Stimulated activated CD4-positive, alpha-beta T cell treated with anti-CD3 and anti-CD28 coated beads, TNF-alpha, amount 100 ng/mL, for 4 hours (primary cell): ENCODE measurements around the gene MYD88.

ENCODE experiments used
- DNase-seq, 3 experiments: peaks; one replicate each; pipeline ENCODE4 v3.0.0-alpha.2; 2020; ENCODE audit warnings: low read depth in 3 of 3

The MYD88 gene

GRCh38 chr3:38138349-38139190 lies at the start of gene MYD88:
Gene MYD88 (plus strand): TSS chr3:38138661. CDS start chr3:38138701, 40 bp downstream.
- DNase-seq: peak; percentile 73 to 78 (median 75)

- DNase-seq: no peak
These were observed 49.3 kb upstream of the MYD88 start for GRCh38 chr3:38089163-38089562.

- no peak for DNase-seq
These were observed 48.0 kb upstream of the MYD88 start for GRCh38 chr3:38090453-38090852.

DNA sequence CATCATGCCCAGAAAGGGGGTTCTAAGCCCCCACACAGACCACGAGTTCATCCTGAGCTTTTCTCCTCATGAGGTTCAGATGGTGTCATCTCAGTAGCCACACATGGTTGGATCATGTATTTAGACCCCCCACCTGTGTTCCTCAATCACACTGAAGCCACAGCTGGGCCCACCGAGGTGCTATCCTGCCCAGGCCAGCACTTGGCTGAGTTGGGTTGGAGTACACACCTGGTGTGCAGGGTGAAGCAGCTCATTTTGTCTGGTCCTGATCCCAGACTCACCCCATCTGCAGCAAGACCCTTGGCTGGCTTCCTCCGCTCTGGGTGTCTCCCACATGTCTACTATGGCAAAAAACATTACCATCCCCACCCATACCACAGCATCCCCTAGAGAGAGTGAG lies 43.5 kb upstream of the MYD88 start:
- no peak for DNase-seq

DNA sequence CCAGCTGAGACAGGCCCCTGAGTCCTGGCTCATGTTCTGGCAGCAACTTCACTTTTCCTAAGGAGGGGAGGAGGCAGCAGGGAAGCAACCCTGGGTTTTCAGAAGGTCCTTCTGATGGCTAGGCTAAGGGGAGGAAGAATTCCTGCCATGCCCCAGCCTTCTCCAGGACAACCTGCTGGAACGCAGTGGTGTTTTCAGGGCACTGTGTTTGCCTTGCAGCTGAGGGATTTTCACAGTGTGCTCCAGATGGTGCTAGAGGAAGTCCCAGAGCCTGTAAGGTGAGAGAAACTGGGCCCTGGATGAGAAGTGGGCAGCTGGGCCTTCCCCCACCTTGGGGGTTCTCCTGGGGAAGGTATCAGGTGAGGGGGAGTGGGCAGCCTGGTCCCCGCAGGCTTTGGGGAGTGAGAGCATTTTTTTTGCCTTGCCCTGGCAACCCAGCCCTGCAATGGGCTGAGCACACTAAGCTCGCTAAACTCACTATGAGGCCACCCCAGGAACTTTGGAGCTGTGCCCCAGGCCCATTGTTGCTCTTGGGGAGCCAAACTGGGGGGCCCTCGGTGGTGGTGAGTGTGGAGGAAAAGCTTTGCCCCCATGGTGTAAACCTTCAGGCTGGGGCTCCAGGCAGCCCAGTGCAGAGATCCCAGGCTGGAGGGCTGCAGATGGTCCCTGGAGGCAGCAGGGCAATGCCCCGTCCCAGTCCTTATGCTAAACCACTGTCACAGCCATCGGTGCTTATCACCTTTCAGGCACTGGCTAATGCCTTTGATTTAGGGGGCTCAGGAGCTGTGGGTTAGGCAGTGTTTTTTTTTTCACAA lies 42.6 kb upstream of the MYD88 start:
- DNase-seq: no peak

DNA sequence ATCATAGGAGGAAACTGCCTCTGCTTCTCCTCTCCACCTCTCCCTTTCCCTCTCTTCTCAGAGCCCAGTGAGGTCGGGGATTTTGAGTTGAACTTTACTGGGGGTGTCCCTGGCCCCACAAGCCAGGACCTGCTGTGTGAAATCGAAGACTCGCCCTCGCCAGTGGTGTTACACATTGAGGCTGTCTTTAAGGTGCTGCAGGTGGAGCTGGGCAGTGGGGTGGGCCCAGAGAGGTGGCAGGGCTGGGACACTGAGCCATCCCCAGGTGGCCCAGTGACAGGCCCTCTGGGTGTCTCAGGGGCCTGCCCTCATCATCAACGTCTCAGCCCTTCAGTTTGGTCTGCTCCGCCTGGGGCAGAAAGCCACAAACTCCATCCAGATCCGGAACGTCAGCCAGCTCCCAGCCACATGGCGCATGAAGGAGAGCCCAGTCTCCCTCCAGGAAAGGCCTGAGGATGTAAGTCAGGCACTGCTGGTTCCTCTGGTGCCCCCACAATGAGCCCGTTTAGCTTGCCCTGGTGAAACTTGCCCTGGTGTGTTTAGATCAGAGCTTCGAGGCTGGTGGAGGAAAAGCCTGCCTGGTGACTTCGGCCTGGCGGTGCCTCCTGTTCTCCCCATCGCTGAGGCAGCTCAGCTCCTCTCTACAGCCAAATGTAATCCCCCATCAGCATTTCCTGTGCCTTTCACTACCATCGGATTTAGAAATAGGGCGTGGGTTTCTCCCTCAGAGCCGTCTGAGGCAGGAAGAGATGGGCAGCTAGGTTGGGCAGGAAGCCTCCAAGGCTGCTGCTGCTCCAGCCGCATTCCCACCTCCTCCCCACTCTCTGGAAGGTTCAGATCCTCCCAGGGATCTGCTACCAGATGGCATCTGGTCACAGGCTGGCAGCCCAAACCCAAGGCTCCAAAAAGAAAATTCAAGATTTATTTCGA lies 40.8 kb upstream of the MYD88 start:
- no peak for DNase-seq

DNA sequence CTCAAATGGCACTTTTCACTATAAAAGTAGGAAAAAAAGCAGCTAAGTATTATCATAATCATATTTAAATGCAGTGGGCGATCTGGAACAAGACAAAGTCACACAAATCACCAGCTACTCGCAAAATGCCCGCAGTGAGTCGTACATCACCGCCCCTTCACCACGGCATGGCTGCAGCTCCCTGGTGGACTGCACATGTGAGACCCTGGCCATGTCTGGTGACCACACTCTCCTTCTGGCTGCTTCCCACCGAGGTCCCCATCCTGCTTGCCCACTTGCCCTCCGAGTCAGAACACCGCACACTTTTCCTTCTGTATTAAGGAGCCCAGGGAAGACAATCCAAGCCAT lies 40.1 kb upstream of the MYD88 start:
- DNase-seq: no peak

- DNase-seq: no peak
These were observed 38.9 kb upstream of the MYD88 start for GRCh38 chr3:38099518-38099917.

- no peak for DNase-seq
These were observed 38.0 kb upstream of the MYD88 start for GRCh38 chr3:38100498-38100897.

DNA sequence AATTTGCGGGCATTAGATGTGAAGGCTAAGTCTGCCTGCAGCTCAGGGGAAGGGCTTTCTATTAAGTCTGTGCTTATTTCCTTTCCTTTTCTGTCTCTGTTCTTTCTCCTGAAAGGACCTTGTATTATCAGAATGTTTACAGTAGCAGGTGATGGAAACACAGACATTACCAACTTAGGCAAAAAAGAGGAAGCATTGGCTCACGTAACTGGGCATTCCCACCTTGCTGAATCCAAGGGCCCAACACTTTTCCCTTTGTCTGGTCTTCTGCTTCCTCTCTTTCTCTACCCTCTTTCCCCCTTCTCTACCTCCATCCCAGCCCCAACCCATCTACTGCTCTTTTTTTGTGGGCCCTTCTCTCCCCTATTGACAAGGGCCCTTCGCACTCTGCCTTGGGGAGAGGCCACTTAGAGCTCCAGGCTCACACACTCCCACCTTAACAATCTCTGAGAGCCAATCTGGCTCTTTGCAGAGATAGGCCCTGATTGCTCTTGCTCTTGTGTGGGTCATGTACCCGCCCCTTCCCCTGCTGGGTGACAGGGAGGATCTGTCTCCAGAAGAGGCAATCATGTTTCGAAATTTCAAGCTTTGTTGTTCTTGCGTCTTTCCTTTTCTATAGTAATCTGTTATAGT lies 36.5 kb upstream of the MYD88 start:
- DNase-seq: no peak

DNA sequence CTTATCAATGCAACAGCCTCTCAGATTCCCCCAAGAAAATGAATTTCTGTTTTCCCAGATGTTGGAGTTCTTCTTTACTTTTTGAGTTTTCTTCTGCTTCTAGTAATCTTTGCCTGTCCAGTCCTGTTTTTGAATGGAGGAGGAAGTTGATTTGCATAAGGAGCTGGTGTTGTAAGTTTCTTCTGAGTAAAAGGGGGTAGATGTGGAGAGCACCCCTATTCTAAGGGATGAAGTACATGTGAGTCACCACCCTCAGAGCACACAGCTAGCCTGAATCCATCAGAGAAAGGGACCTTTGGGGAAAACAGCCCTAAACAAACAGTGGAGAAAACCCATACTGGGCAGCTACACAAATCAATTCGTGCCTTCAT lies 36.0 kb upstream of the MYD88 start:
- DNase-seq: no peak

DNA sequence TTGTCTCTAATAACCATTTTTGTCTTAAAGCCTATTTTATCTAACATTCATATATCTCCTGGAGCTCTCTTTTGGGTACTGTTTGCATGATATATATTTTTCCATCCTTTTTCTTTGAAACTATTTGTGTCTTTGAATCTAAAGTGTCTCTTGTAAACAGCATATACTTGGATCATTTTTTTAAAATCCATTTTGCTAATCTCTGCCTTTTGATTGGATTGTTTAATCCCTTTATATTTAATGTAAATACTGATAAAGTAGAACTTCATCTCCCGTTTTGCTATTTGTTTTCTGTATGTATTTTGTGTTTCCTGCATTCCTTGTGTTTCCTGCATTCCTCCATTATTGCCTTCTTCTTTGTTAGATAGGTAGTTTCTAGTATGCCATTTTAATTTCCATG lies 32.9 kb upstream of the MYD88 start:
- no peak for DNase-seq

- no peak for DNase-seq
These were observed 30.4 kb upstream of the MYD88 start for GRCh38 chr3:38107911-38108648.

DNA sequence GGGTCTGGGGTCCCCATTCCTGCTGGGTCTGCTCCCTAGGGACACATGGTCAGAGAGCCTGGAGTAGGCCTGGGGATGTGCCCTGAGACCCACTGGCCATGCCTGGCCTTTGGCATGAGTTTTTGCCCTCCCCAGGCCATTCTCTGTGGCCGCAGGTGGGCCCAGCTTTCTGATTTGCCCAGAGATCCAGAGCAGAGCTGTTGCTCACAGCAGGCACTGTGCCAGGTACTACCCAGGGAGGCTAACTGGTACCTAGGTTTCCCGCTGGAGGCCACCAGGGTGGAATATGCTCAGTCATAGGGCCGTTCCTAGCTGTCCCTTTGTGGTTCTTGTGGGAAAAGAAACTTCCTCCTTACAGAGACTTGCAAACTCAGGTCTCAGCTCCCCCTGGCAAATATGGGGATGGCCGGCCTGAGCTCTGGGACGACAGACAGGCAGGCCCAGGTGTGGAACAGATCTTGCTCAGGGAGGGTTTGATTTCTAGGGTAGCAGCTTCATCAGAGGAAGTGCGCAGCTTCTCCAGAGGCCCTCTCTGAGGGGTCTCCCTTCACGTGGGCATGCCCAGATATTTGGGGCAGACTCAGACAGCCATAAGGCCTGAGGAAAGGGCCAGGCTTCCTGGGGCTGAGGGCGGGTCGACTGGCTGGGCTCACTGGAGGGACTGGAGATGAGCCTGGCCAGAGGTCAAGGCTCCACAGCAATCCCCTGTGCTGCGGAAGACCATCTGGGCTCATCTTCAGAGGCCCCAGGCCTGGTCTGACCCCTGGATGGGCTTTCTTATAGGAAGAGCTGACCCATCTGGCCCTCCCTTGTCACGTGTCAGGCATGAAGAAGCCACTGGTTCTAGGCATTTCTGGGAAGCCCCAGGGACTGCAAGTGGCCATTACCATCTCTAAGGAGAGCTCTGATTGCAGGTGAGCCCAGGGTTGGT lies 29.5 kb upstream of the MYD88 start:
- no peak for DNase-seq

DNA sequence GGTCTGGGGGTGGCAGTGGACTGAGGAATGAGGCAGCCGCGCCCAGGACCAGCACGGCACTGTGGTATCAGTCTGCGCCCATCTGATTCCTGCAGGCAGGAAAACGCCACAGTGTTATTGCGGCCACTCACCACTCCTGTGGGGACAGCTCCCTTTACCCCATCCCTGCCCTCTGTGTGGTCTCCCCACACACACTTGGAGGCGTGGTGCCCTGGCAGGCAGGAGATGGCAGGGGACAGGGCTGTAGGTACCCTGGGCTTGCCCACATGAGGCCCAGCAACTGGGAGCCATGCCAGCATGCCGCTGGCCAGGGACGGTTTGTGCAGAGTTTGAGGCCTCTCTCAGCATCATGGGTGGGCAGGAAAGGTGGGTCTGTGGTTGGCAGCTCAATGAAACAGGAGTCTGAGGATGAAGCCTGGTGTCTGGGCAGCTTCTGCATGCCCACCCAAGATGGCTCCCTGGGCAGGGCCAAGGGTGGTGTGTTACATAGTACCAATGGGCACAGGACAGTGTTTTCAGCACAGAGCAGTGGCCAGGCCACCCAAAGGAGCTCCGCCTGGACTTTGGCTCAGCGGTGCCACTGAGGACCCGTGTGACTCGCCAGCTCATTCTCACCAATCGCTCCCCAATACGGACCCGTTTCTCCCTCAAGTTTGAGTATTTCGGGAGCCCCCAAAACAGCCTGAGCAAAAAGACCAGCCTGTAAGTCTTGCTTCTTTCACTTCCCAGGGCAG lies 28.7 kb upstream of the MYD88 start:
- DNase-seq: no peak

DNA sequence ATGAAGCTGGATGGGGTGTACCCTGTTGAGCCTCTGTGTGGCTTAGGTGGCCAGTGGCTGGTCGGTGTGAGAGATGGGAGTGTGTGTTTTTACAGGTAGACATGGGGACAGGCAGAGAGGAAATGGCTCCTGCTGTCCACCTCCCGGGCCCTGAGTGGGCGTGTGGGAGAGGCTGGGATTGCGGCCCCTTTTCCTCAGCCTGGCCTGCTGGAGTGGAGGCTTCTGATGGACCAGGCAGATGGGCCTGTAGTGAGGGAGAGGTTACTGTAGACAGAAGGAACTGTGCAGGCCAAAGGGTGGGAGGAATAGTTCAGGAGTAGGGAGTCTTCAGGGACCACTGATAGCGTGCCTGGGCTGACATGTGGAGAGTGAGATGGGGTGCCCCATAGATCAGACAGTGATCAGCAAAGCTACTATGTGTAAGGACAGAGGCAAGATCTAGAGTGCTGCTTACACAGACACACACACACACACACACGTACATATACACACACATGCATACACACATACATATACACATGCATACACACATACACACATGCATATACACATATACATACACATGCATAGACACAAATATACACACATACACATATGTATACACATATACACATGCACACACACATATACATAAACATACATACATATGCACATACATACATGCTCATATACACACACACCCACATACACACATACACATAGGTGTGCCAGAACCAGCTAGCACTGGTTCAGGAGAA lies 28.0 kb upstream of the MYD88 start:
- DNase-seq: no peak

DNA sequence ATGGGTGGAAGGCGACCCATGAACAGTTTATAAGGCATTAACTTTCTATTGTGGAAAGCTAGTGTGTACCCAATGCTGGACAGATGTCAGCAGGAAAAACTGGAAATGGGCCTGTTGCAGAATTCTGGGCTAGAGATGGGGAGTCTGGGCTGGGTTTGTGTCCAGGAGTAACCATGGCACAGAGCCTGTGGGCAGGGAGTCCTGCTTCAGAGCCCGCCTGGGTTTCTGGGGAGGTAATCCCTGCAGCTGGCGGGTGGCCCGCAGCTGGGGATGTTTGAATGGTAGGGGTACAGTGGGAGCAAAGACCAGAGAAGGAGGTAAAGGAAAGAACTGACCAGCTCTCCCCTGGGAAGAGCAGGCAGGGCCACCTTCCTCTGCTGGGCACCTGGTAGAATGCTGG lies 27.3 kb upstream of the MYD88 start:
- DNase-seq: no peak

DNA sequence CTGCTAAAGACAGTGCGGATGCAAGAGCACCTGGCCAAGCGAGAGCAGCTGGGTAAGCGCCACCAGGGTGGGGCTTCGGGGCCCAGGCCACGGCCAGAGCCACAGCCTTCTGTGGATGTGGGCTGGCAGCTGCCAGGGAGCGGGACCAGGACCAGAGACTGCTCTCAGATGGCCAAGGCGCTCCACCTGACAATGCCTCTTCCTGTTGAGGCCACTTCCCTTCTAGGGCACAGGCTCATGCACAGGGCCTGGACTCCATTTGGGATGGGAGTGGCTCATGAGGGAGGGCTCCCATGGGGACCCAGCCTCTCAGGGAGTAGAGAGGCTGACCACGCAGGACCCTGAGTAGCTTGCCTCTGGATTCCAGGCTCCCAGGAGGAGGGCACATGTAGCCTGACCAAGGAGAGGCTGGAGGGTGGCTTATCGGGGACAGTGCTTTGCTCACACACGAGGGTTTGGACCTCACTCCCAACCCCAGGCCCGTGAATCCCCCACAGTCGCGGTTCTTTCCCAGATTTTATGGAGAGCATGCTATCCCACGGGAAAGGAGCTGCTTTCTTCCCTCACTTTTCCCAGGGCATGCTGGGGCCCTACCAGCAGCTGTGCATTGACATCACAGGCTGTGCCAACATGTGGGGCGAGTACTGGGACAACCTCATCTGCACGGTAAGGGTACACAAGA lies 26.6 kb upstream of the MYD88 start:
- DNase-seq: no peak
